ENCODE data around the gene TYMP. TPM values are rescaled to one million over a fixed set of nuclear protein-coding genes. Genes with fewer than 3 reads are reported as not detected.
A peak's percentile ranks its signal among the peaks of the same experiment; 100 is the strongest.

Gene TYMP
- total RNA-seq, 1 experiment from 2014 or later, result 56.0 TPM

GRCh38 chr22:50531546-50531961, 1.7 kb upstream of the TYMP start:
- CTCF ChIA-PET, result no interaction called here
- intact Hi-C loops (cut with micrococcal nuclease; ENCODE audit: unreplicated experiment) (no loop called here), in situ Hi-C loops (cut with HindIII; ENCODE audit: low pct_unique_long_range_greater_than_20kb, low sequenced_read_pairs) (no loop called here)
- Histone ChIP-seq H3K4me3 (ENCODE audit: low read depth in 2 of 2, low read length in 2 of 2) (peak overlapping the region; percentile 56 to 79), H3K4me1 (ENCODE audit: control insufficient read depth, insufficient read depth, low read length) (peaks cover 7% of the 10 kb centered on the region), H3K27ac (ENCODE audit: low read length) (peak overlapping the region; percentile 91), H3K27me3 (ENCODE audit: control insufficient read depth, insufficient read depth, low read length) (no peaks in the 10 kb centered on the region), H3K9me3 (ENCODE audit: control insufficient read depth, insufficient read depth, low read depth, low read length) (no peaks in the 10 kb centered on the region), H3K36me3 (ENCODE audit: control insufficient read depth, insufficient read depth, low read length) (no peaks in the 10 kb centered on the region; the same call in 1 of the 2 replicates)
- DNase-seq (ENCODE audit: low read depth, low spot score), result no peak
- no TSS peak for BruUV-seq (replicated peaks)
- ATAC-seq, result peak; percentile 27
- TF ChIP-seq SIN3A (IDR thresholded peaks at IDR 0.05; ENCODE audit: borderline replicate concordance, insufficient read depth, low read depth, low read length) (no peak), TCF7L2 (IDR thresholded peaks at IDR 0.05; ENCODE audit: low read depth, low read length) (no peak), REST (IDR thresholded peaks at IDR 0.05; ENCODE audit: insufficient read depth in 1 of 2, low read depth in 2 of 2, low read length in 1 of 2) (no peak), POLR2AphosphoS5 (IDR thresholded peaks at IDR 0.05; ENCODE audit: low read depth, low read length) (no peak), CTCF (IDR thresholded peaks at IDR 0.05) (no peak)
- POLR2A ChIA-PET, result interaction anchor here (0.7 kb wide), 1 partner anchor 163 kb away, joined by 15 read pairs; no protein-coding TSS in a partner anchor

- BruUV-seq (replicated peaks), result TSS peak; percentile 71
- ATAC-seq (peak; percentile 44), DNase-seq (ENCODE audit: low read depth, low spot score) (no peak)
- CTCF ChIA-PET, result no interaction called here
- Histone ChIP-seq H3K27ac (ENCODE audit: low read length) (peak overlapping the region; percentile 91), H3K36me3 (ENCODE audit: control insufficient read depth, insufficient read depth, low read length) (no peaks in the 10 kb centered on the region; the same call in 1 of the 2 replicates), H3K9me3 (ENCODE audit: control insufficient read depth, insufficient read depth, low read depth, low read length) (no peaks in the 10 kb centered on the region), H3K27me3 (ENCODE audit: control insufficient read depth, insufficient read depth, low read length) (no peaks in the 10 kb centered on the region), H3K4me3 (ENCODE audit: low read depth in 2 of 2, low read length in 2 of 2) (peak overlapping the region; percentile 56 to 79), H3K4me1 (ENCODE audit: control insufficient read depth, insufficient read depth, low read length) (peaks cover 7% of the 10 kb centered on the region)
- no peak for TF ChIP-seq TCF7L2 (IDR thresholded peaks at IDR 0.05; ENCODE audit: low read depth, low read length)
- TF ChIP-seq SIN3A (IDR thresholded peaks at IDR 0.05; ENCODE audit: borderline replicate concordance, insufficient read depth, low read depth, low read length), result 0 out of 2 replicates have a peak, but pooled peaks have one; percentile 18
- TF ChIP-seq REST (IDR thresholded peaks at IDR 0.05; ENCODE audit: insufficient read depth in 1 of 2, low read depth in 2 of 2, low read length in 1 of 2), result no peak
- peak; percentile 58 for TF ChIP-seq POLR2AphosphoS5 (IDR thresholded peaks at IDR 0.05; ENCODE audit: low read depth, low read length)
- no peak for TF ChIP-seq CTCF (IDR thresholded peaks at IDR 0.05)
- intact Hi-C loops (cut with micrococcal nuclease; ENCODE audit: unreplicated experiment) (no loop called here), in situ Hi-C loops (cut with HindIII; ENCODE audit: low pct_unique_long_range_greater_than_20kb, low sequenced_read_pairs) (no loop called here)
- POLR2A ChIA-PET, result no interaction called here
These were observed 1.2 kb upstream of the TYMP start for GRCh38 chr22:50530877-50531545.
